Measurements from ENCODE around the gene KRT81.
"Not testable (repeated sequence)": the region's sequence is repeated elsewhere in the genome, so short reads cannot be mapped to it uniquely, and the experiment has no call there.

DNA sequence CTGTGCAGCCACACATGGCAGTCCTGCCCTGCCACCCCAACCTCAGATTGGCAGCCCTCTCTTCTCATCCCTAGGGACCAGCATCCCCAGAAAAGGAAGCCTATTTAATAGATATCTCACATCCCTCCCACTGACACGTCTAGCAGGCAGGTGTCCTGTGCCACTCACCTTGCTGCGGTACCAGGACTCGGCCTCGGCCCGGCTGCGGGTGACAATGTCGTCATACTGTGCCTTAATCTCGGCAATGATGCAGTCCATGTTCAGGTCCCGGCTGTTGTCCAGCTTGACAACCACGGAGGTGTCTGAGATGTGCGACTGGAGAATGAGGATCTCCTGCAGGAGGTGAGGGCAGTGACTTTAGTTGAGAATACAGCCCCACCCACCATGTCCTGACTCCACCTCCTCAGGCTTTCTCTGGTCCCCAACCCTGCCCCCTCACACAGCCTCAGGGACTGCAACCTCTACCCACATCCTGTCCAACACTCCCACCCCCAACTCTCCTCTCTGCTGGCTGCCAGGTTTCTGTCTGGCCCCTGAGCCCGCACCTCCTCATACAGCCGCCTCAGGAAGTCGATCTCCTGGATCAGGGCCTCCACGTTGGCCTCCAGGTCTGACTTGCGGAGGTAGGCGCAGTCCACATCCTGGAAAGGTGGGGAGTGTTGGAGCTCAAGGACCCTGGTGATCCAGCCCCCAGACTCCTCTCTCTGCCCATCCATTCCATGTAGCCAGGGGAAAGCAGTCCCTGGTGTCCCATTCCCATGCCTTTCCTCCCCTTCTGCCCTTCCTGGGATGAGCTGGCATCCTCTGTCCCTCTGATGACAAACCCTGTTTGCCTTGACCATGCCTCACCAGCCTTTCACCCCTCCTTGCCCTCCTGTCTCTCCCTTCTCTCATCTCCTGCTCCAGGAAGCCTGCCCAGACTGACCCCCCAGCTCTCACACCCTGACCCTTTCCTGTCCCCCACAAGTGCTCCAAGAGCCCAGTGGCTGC lies 3.2 kb downstream of the KRT81 start:
- TF ChIP-seq, protein P1, sequence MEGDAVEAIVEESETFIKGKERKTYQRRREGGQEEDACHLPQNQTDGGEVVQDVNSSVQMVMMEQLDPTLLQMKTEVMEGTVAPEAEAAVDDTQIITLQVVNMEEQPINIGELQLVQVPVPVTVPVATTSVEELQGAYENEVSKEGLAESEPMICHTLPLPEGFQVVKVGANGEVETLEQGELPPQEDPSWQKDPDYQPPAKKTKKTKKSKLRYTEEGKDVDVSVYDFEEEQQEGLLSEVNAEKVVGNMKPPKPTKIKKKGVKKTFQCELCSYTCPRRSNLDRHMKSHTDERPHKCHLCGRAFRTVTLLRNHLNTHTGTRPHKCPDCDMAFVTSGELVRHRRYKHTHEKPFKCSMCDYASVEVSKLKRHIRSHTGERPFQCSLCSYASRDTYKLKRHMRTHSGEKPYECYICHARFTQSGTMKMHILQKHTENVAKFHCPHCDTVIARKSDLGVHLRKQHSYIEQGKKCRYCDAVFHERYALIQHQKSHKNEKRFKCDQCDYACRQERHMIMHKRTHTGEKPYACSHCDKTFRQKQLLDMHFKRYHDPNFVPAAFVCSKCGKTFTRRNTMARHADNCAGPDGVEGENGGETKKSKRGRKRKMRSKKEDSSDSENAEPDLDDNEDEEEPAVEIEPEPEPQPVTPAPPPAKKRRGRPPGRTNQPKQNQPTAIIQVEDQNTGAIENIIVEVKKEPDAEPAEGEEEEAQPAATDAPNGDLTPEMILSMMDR (conservative IDR thresholded peaks at IDR 0.05 in 1 of 2, IDR thresholded peaks at IDR 0.05 in 1 of 2; ENCODE audit: low read depth in 1 of 2, low read length in 2 of 2): not testable (repeated sequence)
- TF ChIP-seq EZH2 (IDR thresholded peaks at IDR 0.05; ENCODE audit: low read length, missing control alignments): not testable (repeated sequence)
